Esophagus muscularis mucosa (tissue), 4 donors: ENCODE data around the gene REC8.

ENCODE experiments used
- EP300 ChIP-seq: sonication (generic); formaldehyde crosslinking; IDR thresholded peaks from one replicate; pipeline ENCODE4 v1.6.1; 2017; ENCODE audit warnings: antibody characterized with exemption
- POLR2AphosphoS5 ChIP-seq, 2 donors: sonication (generic); formaldehyde crosslinking; IDR thresholded peaks; one replicate each; pipeline ENCODE4 v1.6.1; 2017; ENCODE audit warnings: antibody characterized with exemption in 2 of 2
- TF ChIP-seq, protein P1 (sequence below), 3 experiments: fragments of 200-600 bp in 2 of 3; fragments of 450-650 bp in 1 of 3; sonication (generic) in 2 of 3; IDR thresholded peaks; one replicate each; pipeline ENCODE4 v1.5.1; 2017 to 2019; ENCODE audit warnings: antibody characterized with exemption in 3 of 3, mild to moderate bottlenecking in 2 of 3, moderate library complexity in 1 of 3

DNA sequence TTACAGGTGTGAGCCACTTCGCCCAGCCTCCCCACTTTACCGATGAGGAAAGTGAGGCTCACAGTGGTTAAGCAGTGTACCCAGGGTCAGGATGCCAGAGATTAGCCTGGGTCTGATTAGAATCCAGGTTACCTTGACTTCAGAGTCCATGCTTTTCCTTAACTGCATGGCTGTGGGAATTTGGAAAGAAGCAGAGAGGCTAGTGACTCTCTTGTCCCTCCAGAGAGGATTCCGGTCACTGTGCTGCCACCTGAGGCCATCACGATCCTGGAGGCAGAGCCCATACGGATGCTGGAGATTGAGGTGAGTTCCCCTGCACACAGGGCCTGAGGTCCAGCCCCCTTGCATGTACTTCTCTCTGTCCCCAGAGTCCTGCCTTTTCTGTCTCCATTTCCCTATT lies 4.7 kb downstream of the REC8 start:
- TF ChIP-seq, protein P1, sequence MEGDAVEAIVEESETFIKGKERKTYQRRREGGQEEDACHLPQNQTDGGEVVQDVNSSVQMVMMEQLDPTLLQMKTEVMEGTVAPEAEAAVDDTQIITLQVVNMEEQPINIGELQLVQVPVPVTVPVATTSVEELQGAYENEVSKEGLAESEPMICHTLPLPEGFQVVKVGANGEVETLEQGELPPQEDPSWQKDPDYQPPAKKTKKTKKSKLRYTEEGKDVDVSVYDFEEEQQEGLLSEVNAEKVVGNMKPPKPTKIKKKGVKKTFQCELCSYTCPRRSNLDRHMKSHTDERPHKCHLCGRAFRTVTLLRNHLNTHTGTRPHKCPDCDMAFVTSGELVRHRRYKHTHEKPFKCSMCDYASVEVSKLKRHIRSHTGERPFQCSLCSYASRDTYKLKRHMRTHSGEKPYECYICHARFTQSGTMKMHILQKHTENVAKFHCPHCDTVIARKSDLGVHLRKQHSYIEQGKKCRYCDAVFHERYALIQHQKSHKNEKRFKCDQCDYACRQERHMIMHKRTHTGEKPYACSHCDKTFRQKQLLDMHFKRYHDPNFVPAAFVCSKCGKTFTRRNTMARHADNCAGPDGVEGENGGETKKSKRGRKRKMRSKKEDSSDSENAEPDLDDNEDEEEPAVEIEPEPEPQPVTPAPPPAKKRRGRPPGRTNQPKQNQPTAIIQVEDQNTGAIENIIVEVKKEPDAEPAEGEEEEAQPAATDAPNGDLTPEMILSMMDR (IDR thresholded peaks at IDR 0.05), result no peak
- TF ChIP-seq POLR2AphosphoS5 (IDR thresholded peaks at IDR 0.05) (no peak), EP300 (no peak)
